ENCODE data around the gene BANK1.

GRCh38 chr4:102057122-102057521 is 266.6 kb downstream of the BANK1 start:
- TF ChIP-seq POLR2AphosphoS5 (IDR thresholded peaks at IDR 0.05; ENCODE audit: borderline replicate concordance, low read depth, low read length) (no peak), EZH2 (IDR thresholded peaks at IDR 0.05) (no peak)

Data from SK-N-MC (cell line).